Activated CD8-positive, alpha-beta memory T cell treated with anti-CD3 and anti-CD28 coated beads, Interleukin-2, amount 10 ng/mL, durations not matched to agents 7 days and 5 days (primary cell): ENCODE data around the gene DLGAP1. TPM values are rescaled to one million over a fixed set of nuclear protein-coding genes. Genes with fewer than 3 reads are reported as not detected.

Experiments
- ATAC-seq: fragments of 150-1000 bp; cut with Tn5 transposase; one replicate; pipeline ENCODE4 v1.10.0; 2021; ENCODE audit warnings: moderate library complexity
- CTCF ChIA-PET: fragments of 350-600 bp; sonication (Branson Sonifier 250); formaldehyde crosslinking; loops from one replicate; lab custom pipeline; 2021; ENCODE audit warnings: antibody characterized with exemption; lab: Charles Lee
- DNase-seq: peaks from one replicate; pipeline ENCODE4 v3.0.0-alpha.2; 2020
- H3K27ac Mint-ChIP-seq: one replicate; pipeline ENCODE4 v1.8.0; 2021; ENCODE audit warnings: mild to moderate bottlenecking, mixed read lengths
- H3K27me3 Mint-ChIP-seq: one replicate; pipeline ENCODE4 v1.8.0; 2021; ENCODE audit warnings: mixed read lengths
- H3K36me3 Mint-ChIP-seq: one replicate; pipeline ENCODE4 v1.8.0; 2021; ENCODE audit warnings: mild to moderate bottlenecking, mixed read lengths
- H3K4me1 Mint-ChIP-seq: one replicate; pipeline ENCODE4 v1.8.0; 2021; ENCODE audit warnings: mixed read lengths
- H3K4me3 Mint-ChIP-seq: one replicate; pipeline ENCODE4 v1.8.0; 2021; ENCODE audit warnings: mild to moderate bottlenecking, moderate library complexity, mixed read lengths
- H3K9me3 Mint-ChIP-seq: one replicate; pipeline ENCODE4 v1.8.0; 2022; ENCODE audit warnings: low read depth, mixed read lengths
- total RNA-seq, 2 experiments: library from RNA; stranded (reverse); gene quantifications; one replicate each; pipeline ENCODE4 v1.2.3, GENCODE V29; 2021

Gene DLGAP1
- total RNA-seq, 2 experiments from 2014 or later, result not detected

- H3K36me3 Mint-ChIP-seq, result no peaks in the 10 kb centered on the region
- H3K9me3 Mint-ChIP-seq, result no peaks in the 10 kb centered on the region
- no peak overlapping the region for H3K27ac Mint-ChIP-seq
- ATAC-seq, result no peak
- no peak for DNase-seq
- peaks cover 3% of the 10 kb centered on the region for H3K27me3 Mint-ChIP-seq
- no peaks in the 10 kb centered on the region for H3K4me1 Mint-ChIP-seq
- H3K4me3 Mint-ChIP-seq, result no peak overlapping the region
- CTCF ChIA-PET, result no interaction called here
Measured at GRCh38 chr18:3898861-3899613, 556.1 kb downstream of the DLGAP1 start.

- no peaks in the 10 kb centered on the region for H3K27me3 Mint-ChIP-seq
- no peak overlapping the region for H3K4me3 Mint-ChIP-seq
- no peaks in the 10 kb centered on the region for H3K36me3 Mint-ChIP-seq
- CTCF ChIA-PET, result no interaction called here
- no peaks in the 10 kb centered on the region for H3K4me1 Mint-ChIP-seq
- no peaks in the 10 kb centered on the region for H3K9me3 Mint-ChIP-seq
- H3K27ac Mint-ChIP-seq, result no peak overlapping the region
- ATAC-seq (no peak), DNase-seq (no peak)
Measured at GRCh38 chr18:3892152-3892551, 563.0 kb downstream of the DLGAP1 start.

GRCh38 chr18:3891245-3891644 lies 563.9 kb downstream of the DLGAP1 start:
- peaks cover 7% of the 10 kb centered on the region for H3K27me3 Mint-ChIP-seq
- CTCF ChIA-PET, result no interaction called here
- H3K9me3 Mint-ChIP-seq, result no peaks in the 10 kb centered on the region
- H3K4me3 Mint-ChIP-seq, result no peak overlapping the region
- no peak for DNase-seq
- H3K4me1 Mint-ChIP-seq, result no peaks in the 10 kb centered on the region
- no peak overlapping the region for H3K27ac Mint-ChIP-seq
- H3K36me3 Mint-ChIP-seq, result no peaks in the 10 kb centered on the region
- no peak for ATAC-seq

GRCh38 chr18:3889803-3890202 lies 565.3 kb downstream of the DLGAP1 start:
- Mint-ChIP-seq H3K9me3 (no peaks in the 10 kb centered on the region), H3K27ac (no peak overlapping the region), H3K4me1 (no peaks in the 10 kb centered on the region), H3K4me3 (no peak overlapping the region), H3K36me3 (no peaks in the 10 kb centered on the region), H3K27me3 (peaks cover 7% of the 10 kb centered on the region)
- ATAC-seq (no peak), DNase-seq (no peak)
- CTCF ChIA-PET, result no interaction called here

- peaks cover 7% of the 10 kb centered on the region for H3K27me3 Mint-ChIP-seq
- H3K36me3 Mint-ChIP-seq, result no peaks in the 10 kb centered on the region
- no peak for DNase-seq
- no peak for ATAC-seq
- no peak overlapping the region for H3K27ac Mint-ChIP-seq
- no peak overlapping the region for H3K4me3 Mint-ChIP-seq
- H3K9me3 Mint-ChIP-seq, result no peaks in the 10 kb centered on the region
- CTCF ChIA-PET, result no interaction called here
- no peaks in the 10 kb centered on the region for H3K4me1 Mint-ChIP-seq
Measured at GRCh38 chr18:3889121-3889520, 566.0 kb downstream of the DLGAP1 start.

GRCh38 chr18:3886575-3887322 lies 568.4 kb downstream of the DLGAP1 start:
- Mint-ChIP-seq H3K27ac (no peak overlapping the region), H3K4me3 (no peak overlapping the region), H3K9me3 (no peaks in the 10 kb centered on the region), H3K4me1 (no peaks in the 10 kb centered on the region), H3K27me3 (peaks cover 7% of the 10 kb centered on the region), H3K36me3 (no peaks in the 10 kb centered on the region)
- ATAC-seq (no peak), DNase-seq (no peak)
- CTCF ChIA-PET, result no interaction called here

GRCh38 chr18:3885209-3885792 lies 569.8 kb downstream of the DLGAP1 start:
- CTCF ChIA-PET, result no interaction called here
- ATAC-seq (no peak), DNase-seq (no peak)
- Mint-ChIP-seq H3K4me1 (no peaks in the 10 kb centered on the region), H3K4me3 (no peak overlapping the region), H3K27me3 (peaks cover 7% of the 10 kb centered on the region), H3K27ac (no peak overlapping the region), H3K36me3 (no peaks in the 10 kb centered on the region), H3K9me3 (no peaks in the 10 kb centered on the region)

- Mint-ChIP-seq H3K27me3 (peaks cover 5% of the 10 kb centered on the region), H3K4me1 (no peaks in the 10 kb centered on the region), H3K4me3 (no peak overlapping the region), H3K27ac (no peak overlapping the region), H3K9me3 (no peaks in the 10 kb centered on the region), H3K36me3 (no peaks in the 10 kb centered on the region)
- no peak for DNase-seq
- no peak for ATAC-seq
- CTCF ChIA-PET, result no interaction called here
Measured at GRCh38 chr18:3879836-3880120, 575.3 kb downstream of the DLGAP1 start.

GRCh38 chr18:3879114-3879835 lies 575.8 kb downstream of the DLGAP1 start:
- CTCF ChIA-PET, result no interaction called here

GRCh38 chr18:3878401-3878800 lies 576.7 kb downstream of the DLGAP1 start:
- no peak for ATAC-seq
- Mint-ChIP-seq H3K4me3 (no peak overlapping the region), H3K4me1 (no peaks in the 10 kb centered on the region), H3K36me3 (no peaks in the 10 kb centered on the region), H3K27ac (no peak overlapping the region), H3K9me3 (no peaks in the 10 kb centered on the region), H3K27me3 (peaks cover 13% of the 10 kb centered on the region)
- no peak for DNase-seq
- CTCF ChIA-PET, result no interaction called here

More at GRCh38 chr18:3879114-3879835, 575.8 kb downstream of the DLGAP1 start:
- H3K4me1 Mint-ChIP-seq, result no peaks in the 10 kb centered on the region
- H3K4me3 Mint-ChIP-seq, result no peak overlapping the region
- H3K9me3 Mint-ChIP-seq, result no peaks in the 10 kb centered on the region
- peaks cover 5% of the 10 kb centered on the region for H3K27me3 Mint-ChIP-seq
- no peak overlapping the region for H3K27ac Mint-ChIP-seq
- ATAC-seq (no peak), DNase-seq (no peak)
- no peaks in the 10 kb centered on the region for H3K36me3 Mint-ChIP-seq

GRCh38 chr18:3877678-3878077 lies 577.4 kb downstream of the DLGAP1 start:
- Mint-ChIP-seq H3K27me3 (peaks cover 14% of the 10 kb centered on the region), H3K4me3 (no peak overlapping the region), H3K4me1 (no peaks in the 10 kb centered on the region), H3K27ac (no peak overlapping the region), H3K36me3 (no peaks in the 10 kb centered on the region), H3K9me3 (no peaks in the 10 kb centered on the region)
- no peak for DNase-seq
- no peak for ATAC-seq
- CTCF ChIA-PET, result no interaction called here

GRCh38 chr18:3875961-3876360 lies 579.1 kb downstream of the DLGAP1 start:
- no peak for ATAC-seq
- Mint-ChIP-seq H3K9me3 (no peaks in the 10 kb centered on the region), H3K4me1 (no peaks in the 10 kb centered on the region), H3K27me3 (peaks cover 22% of the 10 kb centered on the region), H3K4me3 (no peak overlapping the region), H3K36me3 (no peaks in the 10 kb centered on the region), H3K27ac (no peak overlapping the region)
- CTCF ChIA-PET, result no interaction called here
- no peak for DNase-seq

GRCh38 chr18:3875376-3875775 lies 579.7 kb downstream of the DLGAP1 start:
- no peak overlapping the region for H3K27ac Mint-ChIP-seq
- CTCF ChIA-PET, result no interaction called here

More at GRCh38 chr18:3875376-3875775, 579.7 kb downstream of the DLGAP1 start:
- DNase-seq, result no peak
- Mint-ChIP-seq H3K4me3 (no peak overlapping the region), H3K27me3 (peaks cover 24% of the 10 kb centered on the region), H3K36me3 (no peaks in the 10 kb centered on the region), H3K4me1 (no peaks in the 10 kb centered on the region), H3K9me3 (no peaks in the 10 kb centered on the region)
- ATAC-seq, result no peak
